CD4-positive, alpha-beta T cell (primary cell): ENCODE measurements around the gene PRKAR1B. TPM values are rescaled to one million over a fixed set of nuclear protein-coding genes. Genes with fewer than 3 reads are reported as not detected.

ENCODE experiments used
- ATAC-seq: fragments of 200-7000 bp; cut with Tn5 transposase; one replicate; pipeline ENCODE4 v1.10.0; 2022; ENCODE audit warnings: mild to moderate bottlenecking; ENCODE audit not compliant: poor library complexity
- CTCF ChIA-PET: fragments of 350-600 bp; sonication (Branson Sonifier 250); formaldehyde crosslinking; loops from one replicate; lab custom pipeline; 2021; ENCODE audit warnings: antibody characterized with exemption, inconsistent platforms; lab: Charles Lee
- POLR2A ChIA-PET: fragments of 350-600 bp; sonication (Branson Sonifier 250); formaldehyde crosslinking; loops from one replicate; lab custom pipeline; 2021; ENCODE audit warnings: antibody characterized with exemption, inconsistent platforms; lab: Charles Lee
- DNase-seq, 14 experiments: peaks; one replicate each; pipeline ENCODE4 v3.0.0-alpha.2; 2013 to 2020; ENCODE audit warnings: mixed read lengths in 2 of 14
- H3K27ac ChIP-seq, 2 donors: one replicate each; pipeline versions ENCODE4 v1.5.1 to v1.7.0; 2013; ENCODE audit warnings: low read length in 2 of 2, low read depth in 1 of 2, mild to moderate bottlenecking in 1 of 2
- H3K27me3 ChIP-seq, 2 experiments: 1 replicate in 1 of 2; 2 replicates in 1 of 2; pipeline versions ENCODE4 v1.6.1 to v1.7.0; 2013; ENCODE audit warnings: low read length in 2 of 2, control low read depth in 1 of 2, mild to moderate bottlenecking in 1 of 2, moderate library complexity in 1 of 2; ENCODE audit not compliant: insufficient read depth in 2 of 2, control insufficient read depth in 1 of 2
- H3K36me3 ChIP-seq: one replicate; pipeline ENCODE4 v1.6.1; 2013; ENCODE audit warnings: low read length, control low read depth; ENCODE audit not compliant: insufficient read depth
- H3K4me1 ChIP-seq: one replicate; pipeline ENCODE4 v1.6.1; 2013; ENCODE audit warnings: low read length, control low read depth; ENCODE audit not compliant: insufficient read depth
- H3K4me3 ChIP-seq: one replicate; pipeline ENCODE4 v1.5.1; 2013; ENCODE audit warnings: mild to moderate bottlenecking, low read length, moderate library complexity
- H3K9me3 ChIP-seq, 2 experiments: 1 replicate in 1 of 2; 2 replicates in 1 of 2; pipeline versions ENCODE4 v1.6.1 to v1.7.0; 2013; ENCODE audit warnings: low read length in 2 of 2, mild to moderate bottlenecking in 2 of 2, control low read depth in 1 of 2, moderate library complexity in 1 of 2; ENCODE audit not compliant: control insufficient read depth in 1 of 2, insufficient read depth in 1 of 2
- H3K27ac Mint-ChIP-seq: one replicate; pipeline ENCODE4 v1.8.0; 2020; ENCODE audit warnings: mixed read lengths
- H3K27me3 Mint-ChIP-seq: one replicate; pipeline ENCODE4 v1.8.0; 2021; ENCODE audit warnings: mixed read lengths
- H3K36me3 Mint-ChIP-seq: one replicate; pipeline ENCODE4 v1.8.0; 2021; ENCODE audit warnings: low read depth, mixed read lengths
- H3K4me1 Mint-ChIP-seq: one replicate; pipeline ENCODE4 v1.8.0; 2021; ENCODE audit warnings: low read depth, mixed read lengths
- H3K4me3 Mint-ChIP-seq: one replicate; pipeline ENCODE4 v1.8.0; 2020; ENCODE audit warnings: mild to moderate bottlenecking, mixed read lengths
- H3K9me3 Mint-ChIP-seq: one replicate; pipeline ENCODE4 v1.8.0; 2020; ENCODE audit warnings: mixed read lengths
- CTCF ChIP-seq: fragments of 200-600 bp; IDR thresholded peaks from one replicate; pipeline ENCODE4 v1.8.0; 2022; ENCODE audit warnings: antibody characterized with exemption, mild to moderate bottlenecking
- intact Hi-C, 2 experiments: fragments of 100-400 bp; cut with DNase I in 1 of 2; cut with micrococcal nuclease in 1 of 2; formaldehyde crosslinking; loops; one replicate each; pipeline versions ENCODE4 v1.15.1 to v1.9.0; 2023 to 2025; cut with DNase I, micrococcal nuclease
- total RNA-seq, 174 experiments: library from RNA in 2 of 174; stranded (reverse) in 2 of 174; gene quantifications; one replicate each; pipeline ENCODE4 v1.2.3 and lab custom pipeline; 2021 to 2026

Gene PRKAR1B
- total RNA-seq, 2 experiments from 2014 or later = 18.8 to 19.5 TPM

- Mint-ChIP-seq H3K27ac (no peak overlapping the region), H3K4me1 (peaks cover 10% of the 10 kb centered on the region), H3K9me3 (no peaks in the 10 kb centered on the region), H3K36me3 (no peaks in the 10 kb centered on the region), H3K4me3 (peak overlapping the region; percentile 85), H3K27me3 (peaks cover 52% of the 10 kb centered on the region)
- Histone ChIP-seq H3K4me1 (peaks cover 41% of the 10 kb centered on the region), H3K9me3 (peaks cover 0 to 14% of the 10 kb centered on the region in 2 experiments), H3K36me3 (no peaks in the 10 kb centered on the region), H3K4me3 (peak overlapping the region; percentile 40), H3K27ac (no peak overlapping the region), H3K27me3 (peaks cover 40 to 43% of the 10 kb centered on the region in 2 experiments)
- DNase-seq (peak in 2 of 14 experiments; percentile 31 to 35), ATAC-seq (peak; percentile 12)
- ChIA-PET CTCF (no interaction called here), POLR2A (interaction anchor here (1.4 kb wide), 1 partner anchor 156 kb away, joined by 3 read pairs; no protein-coding TSS in a partner anchor)
- TF ChIP-seq CTCF = no peak
- intact Hi-C loops = no loop called here
These were observed 209.1 kb downstream of the PRKAR1B start for GRCh38 chr7:517774-518629.

- Histone ChIP-seq H3K36me3 (no peaks in the 10 kb centered on the region), H3K27me3 (peaks cover 31 to 33% of the 10 kb centered on the region in 2 experiments), H3K27ac (no peak overlapping the region), H3K9me3 (peaks cover 0 to 11% of the 10 kb centered on the region in 2 experiments), H3K4me1 (peaks cover 29% of the 10 kb centered on the region), H3K4me3 (no peak overlapping the region)
- no peak overlapping the region for H3K27ac Mint-ChIP-seq
- H3K27me3 Mint-ChIP-seq = peaks cover 48% of the 10 kb centered on the region
- peaks cover 10% of the 10 kb centered on the region for H3K4me1 Mint-ChIP-seq
- intact Hi-C loops = no loop called here
- DNase-seq (peak in 1 of 14 experiments; percentile 24), ATAC-seq (no peak)
- ChIA-PET CTCF (no interaction called here), POLR2A (no interaction called here)
- H3K36me3 Mint-ChIP-seq = no peaks in the 10 kb centered on the region
- no peak overlapping the region for H3K4me3 Mint-ChIP-seq
- no peaks in the 10 kb centered on the region for H3K9me3 Mint-ChIP-seq
- TF ChIP-seq CTCF = no peak
These were observed 210.2 kb downstream of the PRKAR1B start for GRCh38 chr7:516606-517456.

- POLR2A ChIA-PET = no interaction called here
- peaks cover 0 to 6% of the 10 kb centered on the region in 2 experiments for H3K9me3 ChIP-seq
- H3K4me1 ChIP-seq = peaks cover 23% of the 10 kb centered on the region
- CTCF ChIA-PET = no interaction called here
- Mint-ChIP-seq H3K27ac (no peak overlapping the region), H3K36me3 (no peaks in the 10 kb centered on the region), H3K27me3 (peaks cover 46% of the 10 kb centered on the region), H3K4me3 (peak overlapping the region; percentile 30), H3K4me1 (peaks cover 10% of the 10 kb centered on the region), H3K9me3 (no peaks in the 10 kb centered on the region)
- H3K4me3 ChIP-seq = no peak overlapping the region
- TF ChIP-seq CTCF = no peak
- no peak overlapping the region for H3K27ac ChIP-seq
- intact Hi-C loops = no loop called here
- no peak for DNase-seq
- no peak for ATAC-seq
- peaks cover 25 to 28% of the 10 kb centered on the region in 2 experiments for H3K27me3 ChIP-seq
- H3K36me3 ChIP-seq = no peaks in the 10 kb centered on the region
These were observed 210.9 kb downstream of the PRKAR1B start for GRCh38 chr7:516216-516605.
